ENCODE measurements around the gene FAM234A. TPM values are rescaled to one million over a fixed set of nuclear protein-coding genes. Genes with fewer than 3 reads are reported as not detected.

The FAM234A gene
- total RNA-seq, 1 donor from 2014 or later: 54.3 TPM

DNA sequence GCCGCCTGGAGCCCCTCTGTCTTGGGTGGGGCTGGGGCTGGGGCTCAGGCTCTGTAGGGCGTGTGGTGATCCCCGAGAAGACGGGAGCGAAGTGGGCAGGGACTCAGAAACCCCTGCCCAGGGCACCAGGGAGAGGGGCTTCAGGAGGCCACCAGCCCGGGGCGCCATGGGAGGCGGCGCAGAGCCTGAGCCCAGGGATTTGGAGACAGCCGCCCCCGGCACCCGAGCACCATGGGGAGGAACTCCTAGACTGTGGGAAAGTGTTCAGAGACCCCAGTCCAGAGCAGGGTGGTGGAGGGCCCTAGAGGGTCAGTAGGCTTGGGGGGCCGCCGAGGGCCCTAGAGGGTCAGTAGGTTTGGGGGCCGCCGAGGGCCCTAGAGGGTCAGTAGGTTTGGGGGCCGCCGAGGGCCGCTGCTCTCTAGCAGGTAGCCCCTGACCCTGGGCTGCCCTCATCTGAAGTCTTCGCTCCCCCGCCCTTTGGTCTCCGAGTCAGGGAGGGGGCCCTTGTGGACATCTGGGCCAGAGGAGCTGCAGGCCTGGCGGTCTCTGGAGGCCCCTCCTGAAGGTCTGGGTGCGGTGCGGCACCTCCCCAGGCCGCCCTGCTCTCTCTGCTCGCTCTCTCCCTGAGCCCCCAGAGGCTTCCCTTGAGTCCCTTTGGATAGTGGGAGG lies 46.5 kb downstream of the FAM234A start:
- DNase-seq (ENCODE audit: low read depth, low spot score): no peak

DNA sequence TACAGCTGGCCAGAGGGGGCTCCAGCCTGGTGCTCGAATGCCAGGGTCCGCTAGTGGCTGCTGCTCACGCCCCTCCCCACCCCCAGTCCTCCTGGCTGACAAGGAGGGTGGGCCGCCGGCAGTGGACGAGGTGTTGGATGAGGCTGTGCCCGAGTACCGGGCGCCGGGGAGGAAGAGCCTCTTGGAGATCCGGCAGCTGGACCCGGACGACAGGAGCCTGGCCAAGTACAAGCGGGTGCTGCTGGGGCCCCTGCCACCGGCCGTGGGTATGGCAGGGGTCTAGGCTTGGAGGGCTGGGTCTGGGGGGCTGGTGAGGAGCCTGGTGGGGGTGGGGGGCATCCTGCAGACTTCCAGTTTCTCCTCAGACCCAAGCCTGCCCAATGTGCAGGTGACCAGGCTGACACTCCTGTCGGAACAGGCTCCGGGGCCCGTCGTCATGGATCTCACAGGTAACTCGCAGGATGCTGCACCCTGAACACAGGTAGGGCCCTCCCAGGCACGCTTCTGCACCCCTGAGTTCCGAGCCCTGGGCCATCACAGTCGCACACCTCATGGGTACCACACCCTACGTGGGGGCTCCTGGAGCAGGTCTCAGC lies 47.1 kb downstream of the FAM234A start:
- no peak for DNase-seq (ENCODE audit: low read depth, low spot score)

DNA sequence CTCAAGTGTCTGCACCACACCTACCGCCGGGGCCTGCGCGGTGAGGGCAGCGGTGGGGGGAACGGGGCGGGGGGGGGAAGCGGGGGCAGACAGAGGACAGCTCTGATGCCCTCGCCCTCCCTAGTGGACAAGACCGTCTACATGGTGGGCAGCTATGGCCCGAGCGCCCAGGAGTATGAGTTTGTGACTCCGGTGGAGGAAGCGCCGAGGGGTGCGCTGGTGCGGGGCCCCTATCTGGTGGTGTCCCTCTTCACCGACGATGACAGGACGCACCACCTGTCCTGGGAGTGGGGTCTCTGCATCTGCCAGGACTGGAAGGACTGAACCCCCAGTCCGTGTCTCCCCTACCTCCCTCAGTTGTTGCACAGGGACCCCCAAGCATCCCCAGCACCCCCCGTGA lies 47.9 kb downstream of the FAM234A start:
- DNase-seq (ENCODE audit: low read depth, low spot score): no peak

DNA sequence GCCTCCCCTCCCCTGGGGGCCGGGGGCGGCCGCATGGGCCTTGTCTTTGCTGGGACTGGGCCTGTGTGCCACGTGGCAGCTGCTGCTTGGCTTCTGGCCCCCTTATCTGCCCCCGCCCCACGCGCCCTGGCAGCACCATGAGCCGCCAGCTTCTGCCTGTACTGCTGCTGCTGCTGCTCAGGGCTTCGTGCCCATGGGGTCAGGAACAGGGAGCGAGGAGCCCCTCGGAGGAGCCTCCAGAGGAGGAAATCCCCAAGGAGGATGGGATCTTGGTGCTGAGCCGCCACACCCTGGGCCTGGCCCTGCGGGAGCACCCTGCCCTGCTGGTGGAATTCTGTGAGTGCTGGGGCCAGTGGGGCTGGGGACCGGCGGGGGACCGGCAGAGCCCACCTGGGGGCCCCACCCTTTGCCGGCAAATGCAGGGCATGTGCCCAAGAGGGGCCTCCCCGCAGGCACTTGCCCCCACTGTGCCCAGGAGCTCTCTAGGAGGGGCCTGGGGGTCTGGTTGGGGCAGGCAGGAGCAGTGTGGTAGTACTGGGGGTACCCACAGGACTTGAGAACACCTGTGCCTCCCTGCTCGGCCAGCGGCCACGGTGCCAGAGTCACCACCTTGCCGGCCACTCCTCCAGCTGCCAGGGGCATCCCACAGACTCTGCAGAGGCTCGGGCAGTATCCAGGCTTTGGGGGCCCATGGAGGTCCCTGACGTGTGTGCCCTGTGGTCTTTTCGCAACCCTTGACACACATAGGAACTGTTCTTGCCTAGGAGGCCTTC lies 48.6 kb downstream of the FAM234A start, which contains the start of gene PDIA2:
Gene PDIA2, plus strand, starts transcription at position 132 of the 773 bp plus-strand sequence. Its CDS starts 6 bp downstream, at position 138.
- no peak for DNase-seq (ENCODE audit: low read depth, low spot score)

GRCh38 chr16:284204-285120 lies 49.8 kb downstream of the FAM234A start:
- DNase-seq (ENCODE audit: low read depth, low spot score): no peak

- DNase-seq (ENCODE audit: low read depth, low spot score): no peak
These were observed 50.8 kb downstream of the FAM234A start for GRCh38 chr16:285146-286055.

DNA sequence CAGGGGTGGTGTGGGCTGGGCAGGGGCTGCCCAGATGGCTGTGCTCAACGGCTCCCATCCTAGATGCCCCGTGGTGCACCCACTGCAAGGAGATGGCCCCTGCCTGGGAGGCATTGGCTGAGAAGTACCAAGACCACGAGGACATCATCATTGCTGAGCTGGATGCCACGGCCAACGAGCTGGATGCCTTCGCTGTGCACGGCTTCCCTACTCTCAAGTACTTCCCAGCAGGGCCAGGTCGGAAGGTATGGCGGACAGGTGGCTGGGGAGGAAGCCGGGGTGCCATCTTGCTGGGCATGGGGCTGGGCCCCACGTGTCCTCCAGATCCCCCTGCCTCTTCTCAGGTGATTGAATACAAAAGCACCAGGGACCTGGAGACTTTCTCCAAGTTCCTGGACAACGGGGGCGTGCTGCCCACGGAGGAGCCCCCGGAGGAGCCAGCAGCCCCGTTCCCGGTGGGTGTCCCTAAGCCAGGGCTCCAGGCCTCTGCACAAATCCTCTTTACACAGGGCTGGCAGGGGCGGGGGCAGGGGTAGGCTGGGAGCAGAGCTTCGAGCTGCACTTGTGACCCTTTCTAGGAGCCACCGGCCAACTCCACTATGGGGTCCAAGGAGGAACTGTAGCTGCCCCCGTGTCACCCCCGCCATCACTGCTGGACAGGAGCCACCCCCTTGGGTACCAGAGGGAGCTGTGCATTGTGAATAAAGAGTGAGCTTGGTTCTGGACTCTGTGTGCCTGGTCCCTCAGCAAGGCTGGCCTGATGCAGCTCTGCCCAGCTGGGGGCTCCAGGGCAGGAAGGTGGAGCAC lies 52.1 kb downstream of the FAM234A start:
- DNase-seq (ENCODE audit: low read depth, low spot score): no peak

DNA sequence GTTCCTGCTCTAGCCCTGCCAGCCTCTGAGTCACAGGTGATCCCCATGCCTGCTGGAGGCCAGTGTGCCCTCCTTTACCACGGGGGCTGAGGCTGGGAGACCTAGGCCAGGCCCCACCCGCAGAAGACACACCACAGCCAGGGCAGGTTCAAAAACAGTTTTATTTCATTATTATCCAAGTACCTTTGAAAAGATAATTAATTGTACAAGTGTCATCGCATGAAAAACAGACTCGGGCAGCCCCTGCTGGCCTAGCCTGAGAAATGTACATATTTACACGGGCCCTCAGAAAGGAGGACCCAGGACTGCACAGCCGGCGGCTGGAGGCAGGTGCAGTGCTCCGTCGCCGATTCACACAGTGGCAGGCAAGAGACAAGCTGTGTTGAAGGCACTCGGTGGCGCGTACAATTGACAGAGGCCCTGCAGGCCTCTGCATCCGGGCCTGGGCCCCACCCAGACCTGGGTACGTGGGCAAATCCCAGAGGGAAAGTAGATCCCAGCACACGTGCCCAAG lies 52.7 kb downstream of the FAM234A start:
- no peak for DNase-seq (ENCODE audit: low read depth, low spot score)

DNA sequence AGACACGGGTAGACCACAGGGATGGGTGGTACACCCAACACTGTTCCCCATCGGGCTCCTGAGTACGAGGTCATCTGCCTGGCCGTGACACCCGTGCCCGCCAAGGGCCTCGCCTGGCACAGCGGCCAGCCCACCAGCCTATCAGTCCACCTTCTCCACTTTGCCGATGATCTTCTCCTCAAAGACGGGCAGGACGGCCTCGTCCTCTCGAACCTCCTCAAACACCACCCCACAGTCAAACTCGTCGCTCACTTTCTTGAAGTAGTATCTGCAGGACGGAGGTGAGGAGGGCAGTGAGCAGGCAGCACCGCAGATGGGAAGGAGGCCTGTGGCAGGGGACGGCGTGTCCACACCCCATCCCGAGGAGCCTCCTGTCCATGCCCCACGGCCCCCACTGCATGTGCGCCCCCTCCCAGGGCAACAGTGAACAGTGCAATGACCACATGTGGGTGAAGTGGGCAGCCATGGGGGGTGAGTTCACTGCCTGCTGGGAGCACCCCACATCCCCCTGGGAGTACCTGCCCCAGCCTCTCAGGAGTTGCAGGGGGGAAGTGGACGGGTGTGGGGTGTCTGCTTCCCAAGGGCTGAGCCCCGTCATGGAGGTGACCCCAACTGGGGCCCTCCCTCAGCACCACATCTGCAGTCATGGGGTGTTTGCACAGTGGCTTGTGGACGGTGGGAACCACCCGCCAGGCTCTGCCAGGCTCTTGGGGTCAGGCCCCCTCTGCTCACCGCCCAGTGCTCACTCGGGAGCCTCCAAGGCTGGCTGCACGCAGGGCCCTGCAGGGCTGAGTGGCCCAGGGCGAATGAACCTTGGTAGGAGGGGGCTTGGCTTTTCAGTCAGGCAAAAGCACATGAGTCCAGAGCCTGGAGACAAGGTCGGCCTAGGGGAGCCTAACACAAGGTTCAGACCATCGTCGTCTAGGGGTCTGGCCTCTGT lies 53.6 kb downstream of the FAM234A start:
- no peak for DNase-seq (ENCODE audit: low read depth, low spot score)

DNA sequence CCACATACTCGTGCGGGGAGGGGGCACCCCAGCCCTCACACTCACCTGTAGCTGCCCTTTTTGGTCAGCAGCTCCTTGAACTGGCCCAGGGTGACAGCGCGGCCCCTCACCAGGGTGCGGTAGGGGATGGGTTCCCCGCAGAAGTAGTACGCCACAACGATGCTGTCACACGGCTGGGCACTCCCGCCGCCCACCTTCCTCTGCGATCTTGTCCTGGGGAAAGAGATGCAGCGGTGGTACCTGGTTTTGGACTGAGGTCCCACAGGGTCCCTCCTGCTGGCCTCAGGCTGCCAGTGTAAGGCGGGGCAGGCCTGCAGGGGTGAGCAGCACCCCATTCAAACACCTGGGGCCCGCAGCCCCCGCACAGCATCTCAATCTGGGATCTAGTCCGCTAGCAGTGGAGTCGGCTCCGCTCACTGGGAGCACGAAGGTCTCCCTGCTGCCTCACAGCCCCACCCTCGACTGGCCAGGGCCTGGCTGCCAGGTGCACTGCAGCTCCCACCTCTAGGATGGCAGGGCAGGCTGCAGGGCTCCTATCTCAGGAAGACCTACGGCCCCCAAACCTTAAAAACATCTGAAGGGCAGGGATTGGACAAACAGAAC lies 54.9 kb downstream of the FAM234A start:
- DNase-seq (ENCODE audit: low read depth, low spot score): no peak

GRCh38 chr16:290015-290680 lies 55.5 kb downstream of the FAM234A start:
- DNase-seq (ENCODE audit: low read depth, low spot score): no peak

GRCh38 chr16:290681-291405 lies 56.2 kb downstream of the FAM234A start:
- no peak for DNase-seq (ENCODE audit: low read depth, low spot score)

- DNase-seq (ENCODE audit: low read depth, low spot score): no peak
These were observed 56.9 kb downstream of the FAM234A start for GRCh38 chr16:291539-291938.

GRCh38 chr16:293043-293775 lies 58.6 kb downstream of the FAM234A start:
- DNase-seq (ENCODE audit: low read depth, low spot score): no peak

- DNase-seq (ENCODE audit: low read depth, low spot score): no peak
These were observed 61.7 kb downstream of the FAM234A start for GRCh38 chr16:296276-296675.
